GM12801 (cell line): Measurements from ENCODE around the gene MYO6.

ENCODE experiments used
- CTCF ChIP-seq: IDR thresholded peaks from one replicate; pipeline ENCODE4 v1.5.1; 2011; ENCODE audit warnings: control low read depth; ENCODE audit not compliant: insufficient read length; ENCODE audit errors: extremely low read depth

MYO6 gene

GRCh38 chr6:75745404-75745803 lies 3.6 kb upstream of the MYO6 start:
- TF ChIP-seq CTCF = no peak

GRCh38 chr6:75746221-75746620 lies 2.8 kb upstream of the MYO6 start:
- TF ChIP-seq CTCF = no peak

- no peak for TF ChIP-seq CTCF
Measured at GRCh38 chr6:75747152-75747992, 1.7 kb upstream of the MYO6 start.

GRCh38 chr6:75748003-75748742 lies 866 bp upstream of the MYO6 start:
- TF ChIP-seq CTCF = no peak

- TF ChIP-seq CTCF = no peak
Measured at GRCh38 chr6:75751443-75751842, 2.4 kb downstream of the MYO6 start.

- no peak for TF ChIP-seq CTCF
Measured at GRCh38 chr6:75752365-75752764, 3.3 kb downstream of the MYO6 start.

- no peak for TF ChIP-seq CTCF
Measured at GRCh38 chr6:75755704-75756103, 6.7 kb downstream of the MYO6 start.
